NCI-H2227 (cell line): ENCODE measurements around the gene CYB5A.
"Not testable (repeated sequence)": the region's sequence is repeated elsewhere in the genome, so short reads cannot be mapped to it uniquely, and the experiment has no call there.

Experiments used
- DNase-seq: peaks from one replicate; lab custom pipeline; 2025; ENCODE audit not compliant: unreplicated experiment; lab: John Stamatoyannopoulos, UW

The CYB5A gene

GRCh38 chr18:74291771-74292540 is at the start of gene CYB5A:
TSS of gene CYB5A (minus strand) at chr18:74291963. CDS start at chr18:74291875, 88 bp downstream.
- DNase-seq: peak; percentile 98

GRCh38 chr18:74337912-74338309 is 46.1 kb upstream of the CYB5A start:
- DNase-seq: no peak

- DNase-seq: no peak
Measured at GRCh38 chr18:74337155-74337911, 45.6 kb upstream of the CYB5A start.

- no peak for DNase-seq
Measured at GRCh38 chr18:74336656-74337055, 44.9 kb upstream of the CYB5A start.

- DNase-seq: no peak
Measured at GRCh38 chr18:74334242-74334893, 42.6 kb upstream of the CYB5A start.

- DNase-seq: no peak
Measured at GRCh38 chr18:74333091-74333490, 41.3 kb upstream of the CYB5A start.

GRCh38 chr18:74331404-74331803 is 39.6 kb upstream of the CYB5A start:
- DNase-seq: no peak

- no peak for DNase-seq
Measured at GRCh38 chr18:74329688-74330205, 38.0 kb upstream of the CYB5A start.

- no peak for DNase-seq
Measured at GRCh38 chr18:74328206-74328605, 36.4 kb upstream of the CYB5A start.

GRCh38 chr18:74326791-74327190 is 35.0 kb upstream of the CYB5A start:
- DNase-seq: not testable (repeated sequence)

GRCh38 chr18:74326231-74326630 is 34.5 kb upstream of the CYB5A start:
- DNase-seq: no peak

- no peak for DNase-seq
Measured at GRCh38 chr18:74316257-74317170, 24.8 kb upstream of the CYB5A start.

- no peak for DNase-seq
Measured at GRCh38 chr18:74315464-74316256, 23.9 kb upstream of the CYB5A start, which contains the start of gene C18orf63. TSS of gene C18orf63 (plus strand) at chr18:74315839. CDS start at chr18:74317866, 2,027 bp downstream.

- no peak for DNase-seq
Measured at GRCh38 chr18:74314759-74315463, 23.1 kb upstream of the CYB5A start.

- no peak for DNase-seq
Measured at GRCh38 chr18:74311000-74311399, 19.2 kb upstream of the CYB5A start.

- no peak for DNase-seq
Measured at GRCh38 chr18:74310411-74310810, 18.6 kb upstream of the CYB5A start.

GRCh38 chr18:74303936-74304335 is 12.2 kb upstream of the CYB5A start:
- DNase-seq: no peak

- DNase-seq: no peak
Measured at GRCh38 chr18:74303306-74303705, 11.5 kb upstream of the CYB5A start.

- DNase-seq: no peak
Measured at GRCh38 chr18:74299746-74300145, 8.0 kb upstream of the CYB5A start.
